GM18511 (cell line): Measurements from ENCODE around the gene SAP30BP.

Source experiments
- ATAC-seq: cut with Tn5 transposase; IDR thresholded peaks from one replicate; pipeline ENCODE4 v1.9.1; 2021; ENCODE audit warnings: mild to moderate bottlenecking, moderate library complexity; ENCODE audit not compliant: unreplicated experiment

The SAP30BP gene

DNA sequence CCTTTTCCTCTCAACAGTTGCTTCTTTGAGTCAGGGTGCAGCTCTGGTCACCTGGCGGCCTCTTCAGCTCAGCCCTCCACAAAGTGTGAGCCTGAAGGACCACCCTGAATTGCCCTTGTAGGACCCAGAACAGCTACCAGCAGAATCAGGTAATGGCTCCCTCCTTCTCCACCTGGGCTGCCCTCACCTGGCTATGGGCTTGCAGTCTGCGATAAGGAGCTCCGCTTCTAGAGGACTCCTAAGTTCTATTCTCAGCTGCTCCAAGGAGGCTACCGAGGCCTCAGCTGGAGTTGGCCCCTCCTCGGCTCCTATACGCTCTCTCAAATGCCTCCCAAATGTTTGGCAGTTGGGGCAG, 20.5 kb upstream of the SAP30BP start:
- no peak for ATAC-seq

GRCh38 chr17:75647061-75647460, 20.1 kb upstream of the SAP30BP start:
- no peak for ATAC-seq

DNA sequence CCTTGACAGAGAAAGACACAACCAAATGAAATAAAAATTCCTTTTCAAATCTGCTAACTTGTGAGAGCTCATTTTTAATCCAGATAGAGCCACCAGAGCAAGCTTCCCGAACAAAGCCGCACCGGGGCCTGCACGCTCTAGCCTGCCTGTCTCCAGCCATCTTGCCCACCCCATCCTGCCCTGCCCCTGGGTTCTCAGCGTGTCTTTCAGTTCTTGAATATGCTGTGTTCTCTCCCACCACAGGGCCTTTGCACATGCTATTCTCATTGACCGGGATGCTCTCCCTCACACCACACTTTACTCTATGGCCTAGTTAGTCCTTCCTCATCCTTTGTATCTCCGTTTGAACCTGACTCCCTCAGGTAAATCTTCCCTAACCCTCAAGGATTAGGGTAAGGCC, 19.2 kb upstream of the SAP30BP start:
- no peak for ATAC-seq

- ATAC-seq = no peak
Observed at GRCh38 chr17:75649687-75650086, 17.5 kb upstream of the SAP30BP start.

- no peak for ATAC-seq
Observed at GRCh38 chr17:75650874-75651273, 16.3 kb upstream of the SAP30BP start.

DNA sequence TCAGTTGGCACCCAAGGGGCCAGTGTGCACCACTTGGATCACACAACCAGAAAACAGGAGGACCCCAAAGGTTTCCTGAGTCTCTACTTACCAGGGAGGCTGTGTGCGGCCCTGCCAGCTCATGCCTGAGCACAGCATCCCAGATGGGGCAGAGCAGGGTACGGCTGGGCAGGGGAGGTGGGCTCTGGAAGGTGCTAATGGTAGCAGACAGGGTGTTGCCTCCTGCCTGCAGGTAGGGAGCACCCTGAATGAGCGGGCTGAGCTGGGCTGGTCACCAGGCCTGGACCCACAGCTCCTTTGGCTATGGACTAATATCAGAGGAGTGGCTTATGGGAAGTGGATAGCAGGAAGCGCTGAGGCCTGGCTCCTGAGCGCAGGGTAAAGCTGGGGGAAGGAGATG, 14.8 kb upstream of the SAP30BP start:
- ATAC-seq = no peak

GRCh38 chr17:75652934-75653549, 14.1 kb upstream of the SAP30BP start:
- no peak for ATAC-seq

DNA sequence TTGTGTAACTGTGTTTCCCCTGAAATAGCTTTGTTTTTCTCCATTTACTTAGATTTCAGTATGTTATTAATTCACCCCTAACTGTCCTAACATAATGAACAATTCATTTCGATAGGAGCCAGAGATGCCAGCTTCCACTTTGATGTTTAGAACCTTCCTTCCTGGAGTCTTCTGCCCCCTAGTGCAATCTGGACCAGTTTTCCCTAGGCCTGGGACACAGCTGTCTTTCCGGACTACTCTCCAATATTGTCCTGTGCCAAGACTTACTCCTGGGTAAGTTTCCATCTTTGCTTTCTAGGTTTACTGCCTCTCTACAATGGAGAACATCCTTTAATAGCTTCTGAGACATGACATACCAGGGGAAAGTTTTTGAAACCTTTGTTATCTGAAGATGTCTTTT, 13.0 kb upstream of the SAP30BP start:
- no peak for ATAC-seq

GRCh38 chr17:75658237-75658636, 8.9 kb upstream of the SAP30BP start:
- no peak for ATAC-seq

- ATAC-seq = no peak
Observed at GRCh38 chr17:75661531-75661930, 5.6 kb upstream of the SAP30BP start.

GRCh38 chr17:75662511-75662910, 4.6 kb upstream of the SAP30BP start:
- no peak for ATAC-seq

DNA sequence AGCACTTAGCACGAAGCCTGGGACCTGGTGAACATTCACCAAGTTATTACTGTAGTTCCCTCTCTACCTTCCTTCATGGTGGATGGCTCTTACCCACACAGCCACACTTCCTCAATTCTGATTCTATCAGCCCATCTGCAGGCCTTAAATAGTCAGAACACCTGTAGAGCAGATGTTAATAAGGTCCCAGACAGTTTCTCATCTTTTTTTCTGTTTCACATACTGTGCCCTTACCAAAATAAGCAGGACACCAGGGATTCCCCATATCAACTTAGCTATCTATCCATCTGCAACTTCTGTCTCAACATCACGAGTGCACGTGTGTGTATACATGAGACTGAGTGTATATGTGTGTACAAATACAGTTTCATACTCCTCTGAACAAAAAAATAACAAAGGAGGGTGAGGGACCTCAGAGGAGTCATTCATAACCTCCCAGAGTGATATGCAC, 3.0 kb upstream of the SAP30BP start:
- ATAC-seq = peak; percentile 76

- ATAC-seq = no peak
Observed at GRCh38 chr17:75665981-75666380, 1.2 kb upstream of the SAP30BP start.

DNA sequence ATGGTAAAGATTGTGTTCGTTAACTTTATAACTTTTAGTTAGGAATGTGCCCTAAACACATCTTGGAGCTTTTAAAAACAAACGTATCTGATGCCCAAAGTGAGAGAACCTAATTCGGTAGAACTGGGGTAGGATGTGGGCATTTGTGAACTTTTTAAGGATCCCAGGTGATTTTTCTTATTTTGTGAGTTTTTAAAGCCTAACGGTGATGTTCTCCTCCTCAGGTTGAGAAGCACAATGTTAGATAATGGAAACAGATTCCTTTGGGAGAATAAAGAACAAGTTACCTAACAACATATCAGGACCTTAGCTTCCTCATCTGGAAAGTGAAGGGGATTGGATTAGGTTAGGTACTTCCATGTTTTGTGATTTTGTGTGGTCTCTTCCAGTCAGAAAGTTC, 687 bp downstream of the SAP30BP start:
- no peak for ATAC-seq

GRCh38 chr17:75668489-75668888, 1.4 kb downstream of the SAP30BP start:
- ATAC-seq = no peak

- ATAC-seq = no peak
Observed at GRCh38 chr17:75670868-75671267, 3.7 kb downstream of the SAP30BP start.

DNA sequence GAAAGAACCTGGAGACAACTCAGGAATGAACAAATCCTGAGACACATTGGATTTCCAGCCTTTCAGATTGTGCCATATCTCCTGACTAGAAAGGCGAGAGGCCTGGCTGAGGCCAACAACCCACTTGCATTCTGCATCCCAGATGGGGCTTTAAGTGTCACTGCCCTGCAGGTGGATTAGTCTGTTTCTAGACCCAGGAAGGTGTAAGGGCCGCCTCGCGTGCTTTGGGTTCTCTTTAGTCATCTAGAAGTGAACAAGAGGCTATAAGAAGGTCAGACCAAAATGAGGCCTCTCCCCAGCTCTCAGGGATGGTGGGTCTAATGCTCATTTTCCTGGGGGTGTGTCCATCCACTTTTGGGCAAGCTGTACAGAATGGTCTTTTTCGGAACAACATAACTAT, 4.9 kb downstream of the SAP30BP start:
- no peak for ATAC-seq

GRCh38 chr17:75673487-75673886, 6.3 kb downstream of the SAP30BP start:
- ATAC-seq = no peak

- ATAC-seq = no peak
Observed at GRCh38 chr17:75676461-75676860, 9.3 kb downstream of the SAP30BP start.

- no peak for ATAC-seq
Observed at GRCh38 chr17:75679706-75680211, 12.6 kb downstream of the SAP30BP start.

DNA sequence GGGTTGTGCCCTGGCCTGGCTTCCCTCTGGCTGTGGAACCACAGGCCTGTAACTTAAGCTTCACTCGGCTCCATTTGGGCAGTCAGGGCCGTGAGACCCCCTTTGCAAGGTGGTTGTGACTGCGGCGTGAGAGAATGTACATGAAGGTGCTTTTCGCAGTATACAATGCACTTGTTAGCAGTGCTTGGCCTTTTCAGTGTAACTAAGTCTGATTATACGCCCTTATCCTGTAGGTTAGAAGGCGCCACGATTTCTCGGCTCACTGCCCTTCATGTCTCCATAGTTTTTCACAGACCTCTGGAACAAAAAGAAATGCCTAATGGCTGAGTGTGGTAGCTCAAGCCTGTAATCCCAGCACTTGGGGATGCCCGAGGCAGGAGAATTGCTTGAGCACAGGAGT, 13.3 kb downstream of the SAP30BP start:
- no peak for ATAC-seq

GRCh38 chr17:75681289-75681688, 14.2 kb downstream of the SAP30BP start:
- no peak for ATAC-seq

GRCh38 chr17:75683583-75683982, 16.4 kb downstream of the SAP30BP start:
- ATAC-seq = no peak
